Neural crest cell (in vitro differentiated cells): ENCODE data around the gene FAM72A. TPM values are rescaled to one million over a fixed set of nuclear protein-coding genes. Genes with fewer than 3 reads are reported as not detected.
"Not testable (repeated sequence)": the region's sequence is repeated elsewhere in the genome, so short reads cannot be mapped to it uniquely, and the experiment has no call there.

Experiments
- DNase-seq: peaks from one replicate; pipeline ENCODE4 v3.0.0; 2021; ENCODE audit warnings: low read depth, mixed read lengths, low spot score
- H3K27ac Mint-ChIP-seq: one replicate; pipeline ENCODE4 v1.8.0; 2021; ENCODE audit warnings: mild to moderate bottlenecking, mixed read lengths; ENCODE audit not compliant: unreplicated experiment
- H3K27me3 Mint-ChIP-seq: 2 replicates; pipeline ENCODE4 v1.8.0; 2021; ENCODE audit warnings: low read depth, mild to moderate bottlenecking, mixed read lengths
- H3K36me3 Mint-ChIP-seq: 2 replicates; pipeline ENCODE4 v1.8.0; 2021; ENCODE audit warnings: low read depth, mild to moderate bottlenecking, mixed read lengths
- H3K4me1 Mint-ChIP-seq: 2 replicates; pipeline ENCODE4 v1.8.0; 2021; ENCODE audit warnings: mixed read lengths
- H3K4me3 Mint-ChIP-seq: one replicate; pipeline ENCODE4 v1.8.0; 2021; ENCODE audit warnings: mild to moderate bottlenecking, mixed read lengths
- H3K9me3 Mint-ChIP-seq: 2 replicates; pipeline ENCODE4 v1.8.0; 2021; ENCODE audit warnings: mixed read lengths
- total RNA-seq: library from RNA; stranded (reverse); gene quantifications from 2 replicates; pipeline ENCODE4 v1.2.1, GENCODE V29; 2021
- TF ChIP-seq, protein P1 (sequence below): fragments of 200-600 bp; sonication (generic); conservative IDR thresholded peaks from 2 replicates; pipeline ENCODE4 v1.5.0; 2021; ENCODE audit warnings: antibody characterized with exemption, mild to moderate bottlenecking

FAM72A gene
- total RNA-seq, 1 donor from 2014 or later: 11.2 TPM

DNA sequence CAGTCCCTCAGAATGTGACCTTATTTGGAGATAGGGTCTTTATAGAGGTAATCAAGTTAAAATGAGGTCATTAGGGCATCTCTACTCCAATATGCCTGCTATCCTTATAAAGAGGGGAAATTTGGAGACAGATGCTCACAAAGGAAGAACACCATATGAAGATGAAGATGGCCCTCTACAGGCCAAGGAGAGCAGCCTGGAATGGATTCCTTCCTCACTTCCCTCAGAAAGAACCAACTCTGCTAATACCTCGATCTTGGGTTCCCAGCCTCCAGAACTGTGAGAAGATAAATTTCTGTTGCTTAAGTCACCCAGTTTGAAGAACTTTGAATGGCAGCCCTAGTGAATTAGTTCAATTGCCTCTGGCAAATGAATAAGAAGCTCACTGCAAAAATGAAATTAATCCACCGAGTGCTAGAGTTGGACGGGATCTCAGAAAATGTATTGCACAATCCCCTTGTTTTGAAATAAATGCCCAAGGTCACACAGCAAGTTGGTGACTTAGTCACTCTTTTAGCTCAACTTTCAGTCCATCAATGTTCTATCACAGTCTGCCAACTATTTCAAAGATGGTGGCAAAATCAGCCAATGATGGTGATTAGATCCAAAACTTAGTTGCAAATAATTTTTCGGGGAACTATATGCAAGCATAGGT, 27.1 kb downstream of the FAM72A start:
- H3K4me3 Mint-ChIP-seq, H3K27me3 Mint-ChIP-seq, H3K4me1 Mint-ChIP-seq, H3K36me3 Mint-ChIP-seq, H3K27ac Mint-ChIP-seq, H3K9me3 Mint-ChIP-seq, DNase-seq: not testable (repeated sequence)
- TF ChIP-seq, protein P1, sequence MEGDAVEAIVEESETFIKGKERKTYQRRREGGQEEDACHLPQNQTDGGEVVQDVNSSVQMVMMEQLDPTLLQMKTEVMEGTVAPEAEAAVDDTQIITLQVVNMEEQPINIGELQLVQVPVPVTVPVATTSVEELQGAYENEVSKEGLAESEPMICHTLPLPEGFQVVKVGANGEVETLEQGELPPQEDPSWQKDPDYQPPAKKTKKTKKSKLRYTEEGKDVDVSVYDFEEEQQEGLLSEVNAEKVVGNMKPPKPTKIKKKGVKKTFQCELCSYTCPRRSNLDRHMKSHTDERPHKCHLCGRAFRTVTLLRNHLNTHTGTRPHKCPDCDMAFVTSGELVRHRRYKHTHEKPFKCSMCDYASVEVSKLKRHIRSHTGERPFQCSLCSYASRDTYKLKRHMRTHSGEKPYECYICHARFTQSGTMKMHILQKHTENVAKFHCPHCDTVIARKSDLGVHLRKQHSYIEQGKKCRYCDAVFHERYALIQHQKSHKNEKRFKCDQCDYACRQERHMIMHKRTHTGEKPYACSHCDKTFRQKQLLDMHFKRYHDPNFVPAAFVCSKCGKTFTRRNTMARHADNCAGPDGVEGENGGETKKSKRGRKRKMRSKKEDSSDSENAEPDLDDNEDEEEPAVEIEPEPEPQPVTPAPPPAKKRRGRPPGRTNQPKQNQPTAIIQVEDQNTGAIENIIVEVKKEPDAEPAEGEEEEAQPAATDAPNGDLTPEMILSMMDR: peak; percentile 17

DNA sequence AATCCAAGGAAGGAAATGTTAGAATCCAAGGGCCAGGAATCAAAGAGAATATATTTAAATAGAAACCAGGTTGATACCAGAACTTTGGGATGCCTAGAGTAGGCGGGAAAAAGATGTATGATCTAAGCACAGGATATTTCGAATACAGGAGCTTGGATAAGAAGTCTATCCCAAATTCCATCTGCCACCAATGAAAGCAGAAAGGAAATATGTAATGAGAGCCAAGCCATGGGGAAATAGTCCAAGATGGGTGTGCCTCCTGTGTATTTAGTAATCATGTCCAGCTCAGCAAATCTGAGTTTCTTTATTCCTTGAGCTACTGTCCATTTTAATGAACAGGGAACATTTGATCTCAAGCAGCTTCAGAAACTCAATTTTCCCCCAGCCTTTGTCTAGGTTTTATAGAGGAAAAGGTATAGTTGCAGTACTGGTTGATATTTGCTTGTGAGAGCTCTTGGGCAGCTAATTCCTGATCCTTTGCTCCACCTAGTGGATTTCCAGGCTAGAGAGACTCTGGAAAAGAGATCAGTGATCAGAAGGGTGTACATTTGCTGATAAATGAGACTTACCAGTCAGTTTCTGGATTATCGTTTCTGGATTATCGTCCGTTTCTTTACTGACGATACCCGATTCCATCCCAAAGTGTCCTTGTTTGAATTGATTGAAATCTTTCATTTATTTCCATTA, 28.3 kb downstream of the FAM72A start:
- not testable (repeated sequence) for DNase-seq, H3K27ac Mint-ChIP-seq, H3K4me3 Mint-ChIP-seq, H3K9me3 Mint-ChIP-seq, H3K4me1 Mint-ChIP-seq, H3K36me3 Mint-ChIP-seq, H3K27me3 Mint-ChIP-seq
- TF ChIP-seq, protein P1: peak; percentile 46

DNA sequence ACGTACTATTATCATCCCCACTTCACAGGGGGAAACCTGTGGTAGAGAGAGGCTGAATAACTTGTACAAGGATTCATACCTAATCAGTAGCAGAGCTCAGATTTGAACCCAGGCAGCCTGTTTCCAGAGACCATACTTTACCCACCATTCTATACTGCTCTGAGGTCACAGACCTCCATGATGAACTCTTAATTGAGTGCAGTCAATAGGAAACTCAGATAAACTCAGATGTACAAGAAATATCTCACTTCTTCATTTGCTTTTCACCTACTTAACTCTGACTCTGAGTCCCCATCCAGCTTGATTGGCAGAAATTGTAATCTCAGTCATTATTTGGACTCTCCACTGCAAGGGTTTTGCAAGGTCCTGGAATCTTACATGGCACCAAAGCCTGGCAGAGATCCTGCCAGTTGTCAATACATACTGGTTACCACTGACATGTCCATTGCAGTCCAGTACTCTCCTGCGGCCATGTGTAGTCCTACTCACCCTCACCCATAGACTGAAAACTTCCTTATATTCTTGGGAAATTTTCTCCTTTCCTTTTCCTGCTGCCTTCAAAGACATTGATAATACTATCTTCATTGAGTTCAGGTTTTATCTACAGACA, 29.4 kb downstream of the FAM72A start:
- not testable (repeated sequence) for H3K27ac Mint-ChIP-seq, H3K9me3 Mint-ChIP-seq, H3K4me1 Mint-ChIP-seq, DNase-seq, H3K36me3 Mint-ChIP-seq, H3K4me3 Mint-ChIP-seq, H3K27me3 Mint-ChIP-seq

DNA sequence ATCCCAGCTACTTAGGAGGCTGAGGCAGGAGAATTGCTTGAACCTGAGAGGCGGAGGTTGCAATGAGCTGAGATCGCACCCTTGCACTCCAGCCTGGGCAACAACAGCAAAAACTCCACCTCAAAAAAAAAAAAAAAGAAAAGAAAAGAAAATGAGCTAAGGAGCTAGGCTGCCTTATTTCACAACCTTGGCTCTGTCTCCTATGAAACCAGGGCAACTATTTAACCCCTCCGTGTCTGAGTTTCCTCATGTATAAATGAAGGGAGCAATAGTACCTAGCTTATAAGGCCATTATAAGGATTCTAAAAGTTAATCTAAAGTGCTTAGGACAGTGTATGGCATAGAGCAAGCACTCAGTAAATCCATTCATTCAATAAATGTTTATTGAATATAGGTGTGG, 32.8 kb downstream of the FAM72A start:
- H3K4me3 Mint-ChIP-seq, H3K36me3 Mint-ChIP-seq, H3K9me3 Mint-ChIP-seq, DNase-seq, H3K4me1 Mint-ChIP-seq, H3K27ac Mint-ChIP-seq, H3K27me3 Mint-ChIP-seq: not testable (repeated sequence)

DNA sequence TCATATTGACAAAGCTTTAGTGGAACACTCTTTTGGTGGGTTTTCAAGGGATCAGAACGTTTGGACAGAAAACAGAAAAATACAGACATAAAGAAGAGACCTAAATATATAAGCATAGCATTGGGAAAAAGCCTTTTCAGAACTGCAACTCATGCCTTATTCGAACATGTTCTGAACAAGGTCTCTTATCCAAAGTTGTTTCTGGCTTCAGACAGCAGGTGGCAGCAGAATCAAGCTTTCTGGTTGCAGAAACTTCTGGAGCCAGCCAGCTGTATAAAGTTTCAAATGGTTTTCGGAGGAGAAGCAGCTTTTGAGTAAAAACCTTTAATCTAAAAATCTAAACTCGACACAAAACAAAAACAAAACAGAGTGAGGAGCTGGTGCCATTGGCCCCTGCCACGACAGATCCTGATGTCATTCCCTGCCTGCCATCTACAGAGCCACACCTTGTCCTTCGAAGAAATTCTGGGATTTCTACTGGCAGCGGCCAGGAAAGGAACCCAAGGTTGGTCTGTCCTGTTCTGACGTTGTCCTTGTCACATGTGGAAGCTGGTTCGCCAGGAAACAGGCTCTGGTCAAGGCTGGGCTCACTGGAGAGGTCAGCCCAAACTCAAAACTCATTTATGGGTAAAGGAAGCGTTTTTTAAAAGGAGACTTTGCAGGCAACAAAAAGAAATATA, 35.1 kb downstream of the FAM72A start:
- not testable (repeated sequence) for H3K27me3 Mint-ChIP-seq, DNase-seq, H3K27ac Mint-ChIP-seq, H3K4me3 Mint-ChIP-seq, H3K9me3 Mint-ChIP-seq, H3K36me3 Mint-ChIP-seq, H3K4me1 Mint-ChIP-seq
- TF ChIP-seq, protein P1: peak; percentile 49

DNA sequence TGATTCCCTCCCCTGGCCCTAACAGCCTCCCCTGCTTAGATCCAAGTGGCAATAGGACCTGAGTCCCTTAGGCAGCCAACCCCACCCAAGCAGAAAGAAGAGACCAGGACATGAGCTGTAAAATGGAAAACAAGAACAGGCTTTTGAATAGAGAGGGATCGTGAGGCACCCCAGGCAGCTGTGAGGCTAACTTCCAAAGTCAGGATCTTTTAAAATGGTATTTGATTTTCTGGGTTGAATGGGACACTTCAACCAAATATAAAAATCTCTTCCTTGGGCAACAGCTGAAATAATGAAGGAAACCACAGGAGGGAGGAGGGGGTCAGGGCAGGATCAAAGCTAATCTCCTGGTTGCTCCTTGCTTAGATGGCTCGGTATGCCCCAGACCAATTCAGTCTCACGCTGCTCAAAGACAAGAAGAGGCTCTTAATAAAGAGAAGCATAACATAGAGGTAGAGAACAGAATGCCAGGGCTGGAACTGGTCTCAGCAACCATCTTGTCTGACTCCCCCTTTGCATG, 56.8 kb downstream of the FAM72A start:
- Mint-ChIP-seq H3K27me3 (no peaks in the 10 kb centered on the region), H3K4me3 (no peak overlapping the region), H3K9me3 (peaks cover 4% of the 10 kb centered on the region), H3K4me1 (peaks cover 5% of the 10 kb centered on the region), H3K36me3 (no peaks in the 10 kb centered on the region), H3K27ac (no peak overlapping the region)
- no peak for DNase-seq
- TF ChIP-seq, protein P1: no peak
